Activated CD8-positive, alpha-beta memory T cell treated with anti-CD3 and anti-CD28 coated beads, Interleukin-2, amount 50 U/mL, for 48 hours (primary cell): ENCODE data around the gene BCKDHA.

Experiments used
- DNase-seq: peaks from one replicate; pipeline ENCODE4 v3.0.0-alpha.2; 2020

BCKDHA gene

GRCh38 chr19:41397086-41398049, at the start of gene BCKDHA, which contains the start of gene EXOSC5:
BCKDHA (plus strand) TSS chr19:41397818; CDS start chr19:41397828, 10 bp downstream.
EXOSC5 (minus strand) TSS chr19:41397359; CDS start chr19:41397328, 31 bp downstream.
- DNase-seq: peak; percentile 98

- DNase-seq: no peak
Measured at GRCh38 chr19:41350735-41351338, 46.8 kb upstream of the BCKDHA start.

- peak; percentile 88 for DNase-seq
Measured at GRCh38 chr19:41351339-41352245, 46.0 kb upstream of the BCKDHA start.

- DNase-seq: no peak
Measured at GRCh38 chr19:41352279-41352608, 45.4 kb upstream of the BCKDHA start.

GRCh38 chr19:41352609-41353465, 44.8 kb upstream of the BCKDHA start:
- DNase-seq: peak; percentile 90

GRCh38 chr19:41353466-41354342, 43.9 kb upstream of the BCKDHA start, which contains the start of gene TGFB1:
TGFB1 (minus strand) TSS chr19:41353922; CDS start chr19:41353044, 878 bp downstream.
- peak; percentile 94 for DNase-seq

- no peak for DNase-seq
Measured at GRCh38 chr19:41354343-41354953, 43.2 kb upstream of the BCKDHA start.

GRCh38 chr19:41355035-41355434, 42.6 kb upstream of the BCKDHA start:
- DNase-seq: no peak

- no peak for DNase-seq
Measured at GRCh38 chr19:41355802-41356201, 41.8 kb upstream of the BCKDHA start.

- peak; percentile 64 for DNase-seq
Measured at GRCh38 chr19:41356984-41357739, 40.5 kb upstream of the BCKDHA start.

- no peak for DNase-seq
Measured at GRCh38 chr19:41357746-41358145, 39.9 kb upstream of the BCKDHA start.

GRCh38 chr19:41359741-41360140, 37.9 kb upstream of the BCKDHA start:
- no peak for DNase-seq

- DNase-seq: no peak
Measured at GRCh38 chr19:41362143-41362847, 35.3 kb upstream of the BCKDHA start.

- DNase-seq: no peak
Measured at GRCh38 chr19:41363371-41363752, 34.3 kb upstream of the BCKDHA start.

- DNase-seq: peak; percentile 96
Measured at GRCh38 chr19:41363753-41364523, 33.7 kb upstream of the BCKDHA start, which contains the start of gene B9D2. B9D2 (minus strand) TSS chr19:41364149; CDS start chr19:41363519, 630 bp downstream.

- no peak for DNase-seq
Measured at GRCh38 chr19:41364524-41365391, 32.9 kb upstream of the BCKDHA start.

GRCh38 chr19:41366089-41366488, 31.5 kb upstream of the BCKDHA start:
- DNase-seq: no peak
